ENCODE measurements around the gene GPR107.

The GPR107 gene

GRCh38 chr9:130058887-130059286, 5.2 kb downstream of the GPR107 start:
- no peak for DNase-seq

- DNase-seq, result no peak
These were observed 6.6 kb downstream of the GPR107 start for GRCh38 chr9:130060296-130060695.

GRCh38 chr9:130062750-130063149, 9.0 kb downstream of the GPR107 start:
- no peak for DNase-seq

- DNase-seq, result no peak
These were observed 10.9 kb downstream of the GPR107 start for GRCh38 chr9:130064621-130065020.

GRCh38 chr9:130069048-130069447, 15.3 kb downstream of the GPR107 start:
- no peak for DNase-seq

- no peak for DNase-seq
These were observed 19.0 kb downstream of the GPR107 start for GRCh38 chr9:130072515-130073235.

GRCh38 chr9:130073373-130073772, 19.7 kb downstream of the GPR107 start:
- DNase-seq, result no peak

- DNase-seq, result no peak
These were observed 24.8 kb downstream of the GPR107 start for GRCh38 chr9:130078547-130078946.

- DNase-seq, result no peak
These were observed 30.6 kb downstream of the GPR107 start for GRCh38 chr9:130084337-130084736.

- no peak for DNase-seq
These were observed 34.3 kb downstream of the GPR107 start for GRCh38 chr9:130088051-130088450.

- DNase-seq, result no peak
These were observed 35.4 kb downstream of the GPR107 start for GRCh38 chr9:130089141-130089540.

GRCh38 chr9:130090915-130091314, 37.2 kb downstream of the GPR107 start:
- DNase-seq, result no peak

GRCh38 chr9:130092910-130093309, 39.2 kb downstream of the GPR107 start:
- DNase-seq, result no peak

GRCh38 chr9:130095872-130096271, 42.2 kb downstream of the GPR107 start:
- DNase-seq, result no peak

GRCh38 chr9:130100681-130101080, 47.0 kb downstream of the GPR107 start:
- DNase-seq, result no peak

- no peak for DNase-seq
These were observed 48.2 kb downstream of the GPR107 start for GRCh38 chr9:130101915-130102314.

- no peak for DNase-seq
These were observed 50.9 kb downstream of the GPR107 start for GRCh38 chr9:130104491-130105193.

GRCh38 chr9:130106860-130107233, 53.1 kb downstream of the GPR107 start:
- DNase-seq, result no peak

GRCh38 chr9:130107234-130107861, 53.6 kb downstream of the GPR107 start:
- peak; percentile 42 to 80 (median 68) for DNase-seq

GRCh38 chr9:130107955-130108354, 54.2 kb downstream of the GPR107 start:
- DNase-seq, result no peak

- DNase-seq, result no peak
These were observed 56.5 kb downstream of the GPR107 start for GRCh38 chr9:130110166-130110565.

GRCh38 chr9:130110596-130111021, 56.9 kb downstream of the GPR107 start:
- DNase-seq, result no peak

- DNase-seq, result no peak
These were observed 58.3 kb downstream of the GPR107 start for GRCh38 chr9:130111786-130112537.
